AG09319 (cell line): ENCODE measurements around the gene ZBTB16.

ENCODE experiments used
- DNase-seq: peaks from one replicate; pipeline ENCODE4 v3.0.0-alpha.2; 2010; ENCODE audit warnings: low read depth; ENCODE audit errors: extremely low read depth
- CTCF ChIP-seq: IDR thresholded peaks from 2 replicates; pipeline ENCODE4 v1.5.1; 2011; ENCODE audit warnings: low read depth, mild to moderate bottlenecking, inconsistent platforms, low read length, moderate library complexity

ZBTB16 gene

GRCh38 chr11:114108501-114109205 is 49.1 kb downstream of the ZBTB16 start:
- TF ChIP-seq CTCF: no peak

GRCh38 chr11:114109206-114110090 is 49.9 kb downstream of the ZBTB16 start:
- DNase-seq: no peak
- no peak for TF ChIP-seq CTCF

More at GRCh38 chr11:114108501-114109205, 49.1 kb downstream of the ZBTB16 start:
- no peak for DNase-seq

- no peak for TF ChIP-seq CTCF
- no peak for DNase-seq
Measured at GRCh38 chr11:114110123-114110522, 50.6 kb downstream of the ZBTB16 start.

- no peak for DNase-seq
- TF ChIP-seq CTCF: no peak
Measured at GRCh38 chr11:114110952-114111947, 51.7 kb downstream of the ZBTB16 start.

GRCh38 chr11:114115451-114115928 is 56.0 kb downstream of the ZBTB16 start:
- DNase-seq: no peak
- TF ChIP-seq CTCF: no peak

GRCh38 chr11:114116357-114116756 is 56.8 kb downstream of the ZBTB16 start:
- no peak for DNase-seq
- TF ChIP-seq CTCF: no peak
